AG09319 (cell line): Measurements from ENCODE around the gene FAM174B.
A peak's percentile ranks its signal among the peaks of the same experiment; 100 is the strongest.

Source experiments
- DNase-seq: peaks from one replicate; pipeline ENCODE4 v3.0.0-alpha.2; 2010; ENCODE audit warnings: low read depth; ENCODE audit errors: extremely low read depth
- CTCF ChIP-seq: IDR thresholded peaks from 2 replicates; pipeline ENCODE4 v1.5.1; 2011; ENCODE audit warnings: low read depth, mild to moderate bottlenecking, inconsistent platforms, low read length, moderate library complexity

Gene FAM174B

GRCh38 chr15:92682741-92683510 lies 27.4 kb upstream of the FAM174B start:
- DNase-seq = peak; percentile 14
- no peak for TF ChIP-seq CTCF

GRCh38 chr15:92681141-92681631 lies 25.6 kb upstream of the FAM174B start:
- no peak for TF ChIP-seq CTCF
- DNase-seq = peak; percentile 78

GRCh38 chr15:92677999-92678398 lies 22.4 kb upstream of the FAM174B start:
- no peak for DNase-seq
- no peak for TF ChIP-seq CTCF

GRCh38 chr15:92676561-92676960 lies 21.0 kb upstream of the FAM174B start:
- TF ChIP-seq CTCF = no peak

GRCh38 chr15:92675485-92675884 lies 19.9 kb upstream of the FAM174B start:
- TF ChIP-seq CTCF = no peak
- no peak for DNase-seq

More at GRCh38 chr15:92676561-92676960, 21.0 kb upstream of the FAM174B start:
- no peak for DNase-seq

GRCh38 chr15:92674347-92674746 lies 18.8 kb upstream of the FAM174B start:
- no peak for TF ChIP-seq CTCF
- DNase-seq = no peak

GRCh38 chr15:92672102-92672501 lies 16.5 kb upstream of the FAM174B start:
- TF ChIP-seq CTCF = no peak
- no peak for DNase-seq
